ENCODE measurements around the gene HNRNPUL2. TPM values are rescaled to one million over a fixed set of nuclear protein-coding genes. Genes with fewer than 3 reads are reported as not detected.
"Not testable (repeated sequence)": the region's sequence is repeated elsewhere in the genome, so short reads cannot be mapped to it uniquely, and the experiment has no call there.

Gene HNRNPUL2
- total and polyA plus RNA-seq, 8 donors, result 10.3 to 73.5 (median 29.6) TPM

DNA sequence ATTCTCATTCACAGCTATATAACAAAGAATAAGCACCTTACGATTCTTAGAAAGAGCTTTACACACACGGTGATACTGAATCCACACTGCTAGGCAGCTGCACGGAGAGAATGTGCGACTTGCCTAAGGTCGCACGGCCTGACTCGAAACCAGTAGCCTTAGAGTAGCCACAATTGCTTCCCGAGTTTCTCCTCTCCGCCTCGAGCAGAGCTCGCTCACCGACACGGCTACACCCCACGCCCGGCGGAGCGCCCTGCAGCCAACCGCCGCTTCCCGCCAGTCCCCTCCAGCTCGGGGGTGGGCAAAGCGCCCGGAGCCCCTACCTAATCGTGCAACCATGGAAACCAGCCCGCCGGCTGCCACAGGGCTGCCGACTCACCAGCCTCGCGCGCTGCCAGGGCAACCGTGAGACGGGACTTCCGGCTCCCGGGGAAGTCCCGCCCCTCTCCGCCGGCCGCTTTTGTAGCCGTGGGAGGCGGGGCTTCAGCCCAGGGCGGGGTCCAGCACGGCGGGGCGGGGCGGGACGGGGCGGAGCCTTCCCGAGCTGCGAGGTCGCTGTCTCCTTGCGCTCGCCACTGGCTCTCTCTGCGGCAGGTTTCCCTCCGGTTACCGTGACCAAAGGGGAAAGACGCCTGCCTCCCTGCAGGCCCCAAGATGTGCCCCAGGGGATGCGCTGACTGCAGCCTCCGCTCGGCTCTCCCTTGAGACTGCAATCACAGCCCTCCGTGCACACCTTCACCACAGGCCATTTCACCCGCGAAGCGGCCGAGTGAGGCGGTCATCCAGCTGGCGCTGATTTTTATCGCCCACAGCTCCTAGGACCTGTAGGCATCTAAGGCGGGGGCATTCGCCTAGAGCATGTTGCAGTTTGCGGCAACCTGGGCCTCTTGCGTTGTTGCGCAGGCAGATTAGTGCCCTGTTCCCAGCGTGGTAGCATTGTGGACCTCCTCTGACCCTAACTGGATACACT is 21.1 kb downstream of the HNRNPUL2 start:
- 3 to 8% (median 3%) methylated on average over 33 to 73 of the region's 73 CpGs for WGBS, 5 donors

DNA sequence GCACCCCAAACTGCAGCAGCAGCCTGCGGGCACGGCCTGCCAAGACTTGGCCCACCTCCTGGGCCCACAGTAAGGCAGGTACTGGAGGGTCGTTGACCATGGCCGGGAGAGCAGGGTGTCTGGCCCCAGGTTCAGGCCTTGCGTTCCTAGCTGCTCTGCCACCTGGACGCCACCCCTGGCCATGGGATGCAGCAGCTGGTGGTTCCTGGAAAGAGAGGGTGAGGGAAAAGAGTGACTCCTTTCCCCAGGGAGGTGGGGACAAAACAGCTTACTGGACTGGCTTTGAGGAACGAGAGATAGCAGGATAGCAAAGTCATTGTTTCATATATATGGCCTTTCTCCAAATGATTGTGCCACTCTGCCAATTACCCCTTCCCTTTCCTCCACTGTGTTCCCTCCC is 21.8 kb downstream of the HNRNPUL2 start:
- peaks cover 0 to 25% (median 19%) of the 10 kb centered on the region in 4 donors for H3K36me3 ChIP-seq
- no peaks in the 10 kb centered on the region for H3K9me3 ChIP-seq
- peak in 1 of 2 donors; percentile 64 for DNase-seq
- TF ChIP-seq POLR2AphosphoS5 (IDR thresholded peaks at IDR 0.05) (no peak), POLR2A (IDR thresholded peaks at IDR 0.05) (no peak), EP300 (IDR thresholded peaks at IDR 0.05) (no peak)
- TF ChIP-seq, protein P1, sequence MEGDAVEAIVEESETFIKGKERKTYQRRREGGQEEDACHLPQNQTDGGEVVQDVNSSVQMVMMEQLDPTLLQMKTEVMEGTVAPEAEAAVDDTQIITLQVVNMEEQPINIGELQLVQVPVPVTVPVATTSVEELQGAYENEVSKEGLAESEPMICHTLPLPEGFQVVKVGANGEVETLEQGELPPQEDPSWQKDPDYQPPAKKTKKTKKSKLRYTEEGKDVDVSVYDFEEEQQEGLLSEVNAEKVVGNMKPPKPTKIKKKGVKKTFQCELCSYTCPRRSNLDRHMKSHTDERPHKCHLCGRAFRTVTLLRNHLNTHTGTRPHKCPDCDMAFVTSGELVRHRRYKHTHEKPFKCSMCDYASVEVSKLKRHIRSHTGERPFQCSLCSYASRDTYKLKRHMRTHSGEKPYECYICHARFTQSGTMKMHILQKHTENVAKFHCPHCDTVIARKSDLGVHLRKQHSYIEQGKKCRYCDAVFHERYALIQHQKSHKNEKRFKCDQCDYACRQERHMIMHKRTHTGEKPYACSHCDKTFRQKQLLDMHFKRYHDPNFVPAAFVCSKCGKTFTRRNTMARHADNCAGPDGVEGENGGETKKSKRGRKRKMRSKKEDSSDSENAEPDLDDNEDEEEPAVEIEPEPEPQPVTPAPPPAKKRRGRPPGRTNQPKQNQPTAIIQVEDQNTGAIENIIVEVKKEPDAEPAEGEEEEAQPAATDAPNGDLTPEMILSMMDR (IDR thresholded peaks at IDR 0.05), result no peak
- H3K4me1 ChIP-seq, result peaks cover 40 to 52% (median 46%) of the 10 kb centered on the region in 4 donors
- H3K27me3 ChIP-seq, result no peaks in the 10 kb centered on the region
- WGBS, 5 donors, result 16 to 41% (median 33%) methylated on average over 7 of the region's 7 CpGs
- H3K27ac ChIP-seq, result peak overlapping the region; percentile 81 to 94 (median 89)
- peak overlapping the region; percentile 65 to 87 (median 80) for H3K4me3 ChIP-seq
- intact Hi-C loops (cut with DNase I; ENCODE audit: low total_unique reads), result no loop called here

More for the DNA sequence above, 21.1 kb downstream of the HNRNPUL2 start:
- H3K27ac ChIP-seq, result peak overlapping the region; percentile 81 to 94 (median 89)
- H3K9me3 ChIP-seq, result no peaks in the 10 kb centered on the region
- TF ChIP-seq, protein P1 (IDR thresholded peaks at IDR 0.05), result no peak
- TF ChIP-seq POLR2A (IDR thresholded peaks at IDR 0.05) (no peak), POLR2AphosphoS5 (IDR thresholded peaks at IDR 0.05) (peak; percentile 7 to 92 (median 64)), EP300 (IDR thresholded peaks at IDR 0.05) (no peak)
- peaks cover 2 to 25% (median 19%) of the 10 kb centered on the region in 4 donors for H3K36me3 ChIP-seq
- peaks cover 42 to 60% (median 52%) of the 10 kb centered on the region in 4 donors for H3K4me1 ChIP-seq
- peak; percentile 97 to 98 for DNase-seq
- no peaks in the 10 kb centered on the region for H3K27me3 ChIP-seq
- intact Hi-C loops (cut with DNase I; ENCODE audit: low total_unique reads), result no loop called here
- peak overlapping the region; percentile 65 to 87 (median 80) for H3K4me3 ChIP-seq

DNA sequence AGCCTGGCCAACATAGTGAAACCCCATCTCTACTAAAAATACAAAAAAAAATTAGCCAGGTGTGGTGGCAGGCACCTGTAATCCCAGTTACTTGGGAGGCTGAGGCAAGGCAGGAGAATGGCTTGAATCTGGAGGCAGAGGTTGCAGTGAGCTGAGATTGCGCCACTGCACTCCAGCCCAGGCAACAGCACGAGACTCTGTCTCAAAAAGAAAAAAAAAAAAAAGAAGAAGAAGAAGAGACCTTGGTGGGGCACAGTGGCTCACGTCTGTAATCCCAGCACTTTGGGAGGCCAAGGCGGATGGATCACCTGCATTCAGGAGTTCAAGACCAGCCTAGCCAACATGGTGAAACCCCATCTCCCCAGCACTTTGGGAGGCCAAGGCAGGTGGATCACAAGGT is 23.3 kb downstream of the HNRNPUL2 start:
- intact Hi-C loops (cut with DNase I; ENCODE audit: low total_unique reads); H3K27me3 ChIP-seq; H3K4me3 ChIP-seq; DNase-seq; H3K27ac ChIP-seq; H3K9me3 ChIP-seq: not testable (repeated sequence)
- Histone ChIP-seq H3K36me3 (peaks cover 0 to 27% (median 19%) of the 10 kb centered on the region in 4 donors), H3K4me1 (peaks cover 31 to 42% (median 38%) of the 10 kb centered on the region in 4 donors)
- WGBS, 5 donors, result 87 to 96% (median 91%) methylated on average over 4 of the region's 4 CpGs

DNA sequence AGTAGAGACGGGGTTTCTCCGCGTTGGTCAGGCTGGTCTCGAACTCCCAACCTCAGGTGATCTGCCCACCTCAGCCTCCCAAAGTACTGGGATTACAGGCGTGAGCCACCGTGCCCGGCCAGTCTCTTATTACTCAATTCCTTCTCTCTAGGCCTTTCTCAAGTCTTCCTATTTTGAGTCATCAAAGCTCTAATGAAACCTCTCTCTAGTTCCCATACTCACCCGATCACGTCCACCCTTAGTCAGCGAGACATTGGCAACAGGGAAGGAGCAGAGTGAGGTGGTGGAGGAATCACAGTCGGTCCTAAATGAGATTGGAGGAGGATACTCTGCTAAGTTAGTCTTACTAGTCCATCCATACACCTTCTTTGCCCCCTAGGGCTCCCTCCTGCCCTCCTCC is 25.0 kb downstream of the HNRNPUL2 start:
- peaks cover 0 to 27% (median 21%) of the 10 kb centered on the region in 4 donors for H3K36me3 ChIP-seq
- no peak for DNase-seq
- H3K27ac ChIP-seq, result no peak overlapping the region
- no peaks in the 10 kb centered on the region for H3K27me3 ChIP-seq
- peaks cover 20 to 26% (median 23%) of the 10 kb centered on the region in 4 donors for H3K4me1 ChIP-seq
- H3K4me3 ChIP-seq, result no peak overlapping the region
- H3K9me3 ChIP-seq, result no peaks in the 10 kb centered on the region
- intact Hi-C loops (cut with DNase I; ENCODE audit: low total_unique reads), result no loop called here
- WGBS, 5 donors, result 82 to 92% (median 90%) methylated on average over 9 to 11 of the region's 11 CpGs
- TF ChIP-seq EP300 (IDR thresholded peaks at IDR 0.05), result no peak
- no peak for TF ChIP-seq POLR2A (IDR thresholded peaks at IDR 0.05)
- TF ChIP-seq, protein P1 (IDR thresholded peaks at IDR 0.05), result no peak
- TF ChIP-seq POLR2AphosphoS5 (IDR thresholded peaks at IDR 0.05), result no peak
